ENCODE data around the gene RPGRIP1L. TPM values are rescaled to one million over a fixed set of nuclear protein-coding genes. Genes with fewer than 3 reads are reported as not detected.

The RPGRIP1L gene
- total and polyA plus RNA-seq, 9 of the 15 experiments (the other 6 are each of a cell fraction or from before 2014, with no cell fraction given): 3.2 to 7.7 (median 5.8) TPM

DNA sequence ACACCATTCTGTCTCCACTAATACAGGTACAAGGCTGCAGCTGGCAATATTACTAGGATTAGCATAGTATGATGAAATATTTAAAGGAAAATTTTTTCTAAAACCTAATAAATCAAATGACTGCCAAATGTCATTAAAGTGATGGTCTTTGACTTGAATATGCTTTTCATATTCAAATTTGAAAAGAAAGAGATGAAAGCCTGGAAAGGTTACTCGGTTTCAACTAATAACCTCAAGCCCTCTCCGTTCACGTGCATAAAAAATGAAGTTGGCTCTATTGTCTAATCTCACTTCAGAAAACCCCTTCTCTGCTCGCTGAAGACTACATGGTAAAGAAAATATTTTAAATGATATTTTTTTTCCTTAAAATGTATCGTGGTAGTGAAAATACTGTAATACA is 83.2 kb downstream of the RPGRIP1L start (continued):
- TF ChIP-seq, protein P1, sequence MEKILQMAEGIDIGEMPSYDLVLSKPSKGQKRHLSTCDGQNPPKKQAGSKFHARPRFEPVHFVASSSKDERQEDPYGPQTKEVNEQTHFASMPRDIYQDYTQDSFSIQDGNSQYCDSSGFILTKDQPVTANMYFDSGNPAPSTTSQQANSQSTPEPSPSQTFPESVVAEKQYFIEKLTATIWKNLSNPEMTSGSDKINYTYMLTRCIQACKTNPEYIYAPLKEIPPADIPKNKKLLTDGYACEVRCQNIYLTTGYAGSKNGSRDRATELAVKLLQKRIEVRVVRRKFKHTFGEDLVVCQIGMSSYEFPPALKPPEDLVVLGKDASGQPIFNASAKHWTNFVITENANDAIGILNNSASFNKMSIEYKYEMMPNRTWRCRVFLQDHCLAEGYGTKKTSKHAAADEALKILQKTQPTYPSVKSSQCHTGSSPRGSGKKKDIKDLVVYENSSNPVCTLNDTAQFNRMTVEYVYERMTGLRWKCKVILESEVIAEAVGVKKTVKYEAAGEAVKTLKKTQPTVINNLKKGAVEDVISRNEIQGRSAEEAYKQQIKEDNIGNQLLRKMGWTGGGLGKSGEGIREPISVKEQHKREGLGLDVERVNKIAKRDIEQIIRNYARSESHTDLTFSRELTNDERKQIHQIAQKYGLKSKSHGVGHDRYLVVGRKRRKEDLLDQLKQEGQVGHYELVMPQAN (IDR thresholded peaks at IDR 0.05; ENCODE audit: borderline replicate concordance): no peak

DNA sequence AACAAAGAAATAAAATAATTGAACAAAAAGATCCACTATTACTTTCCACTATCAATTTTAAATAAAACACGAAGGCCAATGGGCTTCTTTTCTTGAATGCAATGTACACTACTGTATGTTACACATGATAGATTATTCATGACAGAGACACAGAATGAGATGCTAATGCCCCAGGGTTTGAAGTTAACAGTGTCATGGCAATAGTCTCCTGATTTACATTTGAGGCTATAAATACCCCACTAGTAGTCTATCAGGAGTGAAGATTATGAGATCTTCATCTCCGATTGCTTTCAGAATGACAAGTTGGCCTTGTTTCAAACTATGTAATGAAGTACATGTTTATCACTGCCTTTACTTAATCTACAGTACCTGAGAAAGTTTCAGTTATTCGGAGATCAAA is 84.4 kb downstream of the RPGRIP1L start:
- no peak for TF ChIP-seq NR4A1 (CRISPR knock-in tag; IDR thresholded peaks at IDR 0.05)
- TF ChIP-seq NR4A1 (tag; IDR thresholded peaks at IDR 0.05): no peak
- TF ChIP-seq FOXA3 (CRISPR knock-in tag; conservative IDR thresholded peaks at IDR 0.05 in 1 of 2, IDR thresholded peaks at IDR 0.05 in 1 of 2): no peak
- TF ChIP-seq U2AF2 (optimal IDR thresholded peaks at IDR 0.05; ENCODE audit: low read depth, low read length): no peak
- TF ChIP-seq STAT5A (IDR thresholded peaks at IDR 0.05; ENCODE audit: borderline replicate concordance, low read length): no peak
- TF ChIP-seq, protein P2, sequence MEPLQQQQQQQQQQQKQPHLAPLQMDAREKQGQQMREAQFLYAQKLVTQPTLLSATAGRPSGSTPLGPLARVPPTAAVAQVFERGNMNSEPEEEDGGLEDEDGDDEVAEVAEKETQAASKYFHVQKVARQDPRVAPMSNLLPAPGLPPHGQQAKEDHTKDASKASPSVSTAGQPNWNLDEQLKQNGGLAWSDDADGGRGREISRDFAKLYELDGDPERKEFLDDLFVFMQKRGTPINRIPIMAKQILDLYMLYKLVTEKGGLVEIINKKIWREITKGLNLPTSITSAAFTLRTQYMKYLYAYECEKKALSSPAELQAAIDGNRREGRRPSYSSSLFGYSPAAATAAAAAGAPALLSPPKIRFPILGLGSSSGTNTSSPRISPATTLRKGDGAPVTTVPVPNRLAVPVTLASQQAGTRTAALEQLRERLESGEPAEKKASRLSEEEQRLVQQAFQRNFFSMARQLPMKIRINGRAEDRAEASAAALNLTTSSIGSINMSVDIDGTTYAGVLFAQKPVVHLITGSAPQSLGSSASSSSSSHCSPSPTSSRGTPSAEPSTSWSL (CRISPR knock-in tag; IDR thresholded peaks at IDR 0.05; ENCODE audit: borderline replicate concordance): no peak
- TF ChIP-seq EHMT2 (IDR thresholded peaks at IDR 0.05): no peak
- TF ChIP-seq, protein P3, sequence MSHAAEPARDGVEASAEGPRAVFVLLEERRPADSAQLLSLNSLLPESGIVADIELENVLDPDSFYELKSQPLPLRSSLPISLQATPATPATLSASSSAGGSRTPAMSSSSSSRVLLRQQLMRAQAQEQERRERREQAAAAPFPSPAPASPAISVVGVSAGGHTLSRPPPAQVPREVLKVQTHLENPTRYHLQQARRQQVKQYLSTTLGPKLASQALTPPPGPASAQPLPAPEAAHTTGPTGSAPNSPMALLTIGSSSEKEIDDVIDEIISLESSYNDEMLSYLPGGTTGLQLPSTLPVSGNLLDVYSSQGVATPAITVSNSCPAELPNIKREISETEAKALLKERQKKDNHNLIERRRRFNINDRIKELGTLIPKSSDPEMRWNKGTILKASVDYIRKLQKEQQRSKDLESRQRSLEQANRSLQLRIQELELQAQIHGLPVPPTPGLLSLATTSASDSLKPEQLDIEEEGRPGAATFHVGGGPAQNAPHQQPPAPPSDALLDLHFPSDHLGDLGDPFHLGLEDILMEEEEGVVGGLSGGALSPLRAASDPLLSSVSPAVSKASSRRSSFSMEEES (CRISPR knock-in tag; IDR thresholded peaks at IDR 0.05): no peak
- TF ChIP-seq PURB (CRISPR knock-in tag; IDR thresholded peaks at IDR 0.05; ENCODE audit: low read depth): no peak
- Histone ChIP-seq H3K9ac (ENCODE audit: insufficient read depth in 1 of 2, low read depth in 2 of 2, low read length in 2 of 2) (no peak overlapping the region), H3K27me3 (ENCODE audit: control insufficient read depth in 2 of 2, insufficient read depth in 2 of 2, low read length in 2 of 2) (no peaks in the 10 kb centered on the region), H3K9me3 (replicated peaks; ENCODE audit: control insufficient read depth, insufficient read depth, low read depth, low read length) (no peaks in the 10 kb centered on the region), H3K4me1 (replicated peaks in 1 of 2; ENCODE audit: control insufficient read depth in 2 of 2, insufficient read depth in 2 of 2, low read length in 2 of 2) (no peaks in the 10 kb centered on the region), H4K20me1 (replicated peaks; ENCODE audit: control insufficient read depth, insufficient read depth, low read length) (no peaks in the 10 kb centered on the region), H3K9me1 (ENCODE audit: control insufficient read depth, insufficient read depth, low read length) (no peaks in the 10 kb centered on the region), H2AFZ (ENCODE audit: low read depth, low read length) (no peak overlapping the region), H3K27ac (ENCODE audit: extremely low read depth, low read depth, low read length) (no peak overlapping the region), H3K4me2 (ENCODE audit: insufficient read depth, low read length) (no peak overlapping the region), H3K79me2 (ENCODE audit: control insufficient read depth, insufficient read depth, low read length) (no peaks in the 10 kb centered on the region), H3K36me3 (ENCODE audit: control insufficient read depth, insufficient read depth, low read length) (no peaks in the 10 kb centered on the region), H3K4me3 (no peak overlapping the region)
- in situ Hi-C loops (cut with MboI): no loop called here
- intact Hi-C loops (cut with micrococcal nuclease): no loop called here
- DNase-seq (ENCODE audit: extremely low read depth in 1 of 4, low spot score in 3 of 4): no peak
- FAIRE-seq: no peak
- ChIA-PET CTCF (ENCODE audit: low intra/inter-chr PET ratio) (no interaction called here), POLR2A (no interaction called here)
- WGBS (ENCODE audit: insufficient coverage, low coverage, missing lambda C conversion rate): 12% methylated on average over 3 of the region's 3 CpGs
- ATAC-seq: no peak
- no TSS peak for BruUV-seq (replicated peaks)
